GM12878 (cell line): Measurements from ENCODE around the gene IQGAP2. TPM values are rescaled to one million over a fixed set of nuclear protein-coding genes. Genes with fewer than 3 reads are reported as not detected.

ENCODE experiments used
- CHD4 ChIP-seq: fragments of 200-600 bp; sonication (generic); IDR thresholded peaks from 2 replicates; pipeline ENCODE4 v1.6.1; 2016; ENCODE audit warnings: mild to moderate bottlenecking
- E4F1 ChIP-seq: fragments of 450-650 bp; IDR thresholded peaks from 2 replicates; pipeline ENCODE4 v1.6.1; 2018; ENCODE audit warnings: borderline replicate concordance, mild to moderate bottlenecking; ENCODE audit not compliant: partially characterized antibody
- IKZF1 ChIP-seq: fragments of 450-650 bp; conservative IDR thresholded peaks from 2 replicates; pipeline ENCODE4 v1.6.1; 2017; ENCODE audit warnings: antibody characterized with exemption, mild to moderate bottlenecking
- NRF1 ChIP-seq: conservative IDR thresholded peaks from 2 replicates; pipeline ENCODE4 v1.6.1; 2011; ENCODE audit warnings: mild to moderate bottlenecking, low read depth, low read length, improper control_type of control experiment
- SIN3A ChIP-seq: IDR thresholded peaks from 2 replicates; pipeline ENCODE4 v1.6.1; 2012; ENCODE audit warnings: low read depth, low read length, improper control_type of control experiment
- SUPT20H ChIP-seq: IDR thresholded peaks from 2 replicates; pipeline ENCODE4 v1.6.1; 2011; ENCODE audit warnings: low read depth, mild to moderate bottlenecking, low read length, moderate library complexity, borderline replicate concordance; ENCODE audit not compliant: control insufficient read depth
- YBX1 ChIP-seq: fragments of 450-650 bp; IDR thresholded peaks from 2 replicates; pipeline ENCODE4 v1.6.1; 2016; ENCODE audit warnings: antibody characterized with exemption
- ZBTB11 ChIP-seq: fragments of 450-650 bp; formaldehyde crosslinking; IDR thresholded peaks from 2 replicates; pipeline ENCODE4 v1.5.0; 2022; ENCODE audit warnings: mild to moderate bottlenecking, missing genetic modification characterization
- polyA plus RNA-seq, 11 experiments: library from polyadenylated mRNA; depleted of rRNA in 4 of 11; unstranded in 6 of 11; stranded (reverse) in 5 of 11; fragments of >200 nt; fragmentation: Nextera tagmentation in 4 of 11; fragmentation: Illumina TruSeq in 1 of 11; extraction: Ambion mirVana in 4 of 11; extraction: Trizol in 1 of 11; gene quantifications; 1 replicate in 1 of 11; 2 replicates in 10 of 11; pipeline versions ENCODE4 v1.2.1 to v1.2.3, GENCODE V29; 2011 to 2016; ENCODE audit warnings: inconsistent platforms in 2 of 11, missing spikeins in 2 of 11, low read depth in 1 of 11
- total RNA-seq, 4 experiments: library from RNA; depleted of rRNA in 3 of 4; stranded (reverse); fragments of >200 nt in 3 of 4; fragmentation: Illumina TruSeq in 1 of 4; extraction: Trizol in 1 of 4; gene quantifications; 2 replicates each; pipeline versions ENCODE4 v1.2.1 to v1.2.3, GENCODE V29; 2013 to 2021

Gene IQGAP2
- total and polyA plus RNA-seq, 10 of the 15 experiments (the other 5 are each of a cell fraction or from before 2014, with no cell fraction given): 14.5 to 41.4 (median 21.8) TPM

- TF ChIP-seq ZBTB11 (CRISPR knock-in tag): no peak
- TF ChIP-seq SUPT20H: no peak
- TF ChIP-seq NRF1: no peak
- TF ChIP-seq CHD4: no peak
- no peak for TF ChIP-seq IKZF1
- TF ChIP-seq SIN3A: no peak
- TF ChIP-seq E4F1: no peak
- no peak for TF ChIP-seq YBX1
Measured at GRCh38 chr5:76467216-76467615, 64.1 kb downstream of the IQGAP2 start (continued).
